ENCODE measurements around the gene MFF. TPM values are rescaled to one million over a fixed set of nuclear protein-coding genes. Genes with fewer than 3 reads are reported as not detected.

Gene MFF
- total RNA-seq, 2 donors from 2014 or later = 74.8 to 93.0 TPM

DNA sequence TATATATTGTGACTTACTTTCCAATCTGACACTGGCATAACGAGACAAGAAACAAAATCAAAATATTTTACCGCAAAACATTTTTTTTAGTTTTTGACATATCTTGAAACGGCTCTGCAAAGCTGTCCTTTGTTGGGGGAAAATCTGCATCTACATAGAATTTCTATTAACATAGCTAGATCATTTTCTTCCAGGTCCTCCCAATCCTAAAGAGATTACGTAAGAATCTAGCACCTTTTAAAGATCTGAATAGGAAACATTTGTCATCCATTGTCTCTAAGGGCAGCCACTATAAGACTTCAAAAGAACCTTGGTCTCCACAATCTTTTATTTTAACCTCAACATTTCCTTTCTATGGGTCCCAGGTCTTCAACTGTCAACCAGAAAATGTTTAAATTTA is 1.2 kb upstream of the MFF start:
- Histone ChIP-seq H3K36me3 (ENCODE audit: control insufficient read depth, insufficient read depth, low read length) (no peaks in the 10 kb centered on the region), H3K4me3 (ENCODE audit: low read length) (peak overlapping the region; percentile 80), H3K27me3 (ENCODE audit: control insufficient read depth, insufficient read depth, low read length, poor library complexity, severe bottlenecking) (no peaks in the 10 kb centered on the region), H3K9ac (ENCODE audit: extremely low read depth, low read length, poor library complexity, severe bottlenecking) (no peak overlapping the region), H3K27ac (ENCODE audit: low read depth, low read length) (no peak overlapping the region), H3K9me3 (ENCODE audit: control insufficient read depth, low read length) (peaks cover 43% of the 10 kb centered on the region), H3K4me1 (ENCODE audit: control insufficient read depth, insufficient read depth, low read length) (no peaks in the 10 kb centered on the region)
- Mint-ChIP-seq H3K36me3 (ENCODE audit: low read depth) (peaks cover 24% of the 10 kb centered on the region), H3K27ac (peak overlapping the region; percentile 88), H3K4me3 (peak overlapping the region; percentile 90), H3K4me1 (peaks cover 14% of the 10 kb centered on the region), H3K27me3 (ENCODE audit: insufficient read depth) (no peaks in the 10 kb centered on the region), H3K9me3 (peaks cover 47% of the 10 kb centered on the region)
- 86 to 100% methylated on average over 1 to 4 of the region's 4 CpGs for WGBS, 2 experiments (ENCODE audit: insufficient coverage in 1 of 2, insufficient read length in 1 of 2)
- no peak for DNase-seq
- TF ChIP-seq, protein P1, sequence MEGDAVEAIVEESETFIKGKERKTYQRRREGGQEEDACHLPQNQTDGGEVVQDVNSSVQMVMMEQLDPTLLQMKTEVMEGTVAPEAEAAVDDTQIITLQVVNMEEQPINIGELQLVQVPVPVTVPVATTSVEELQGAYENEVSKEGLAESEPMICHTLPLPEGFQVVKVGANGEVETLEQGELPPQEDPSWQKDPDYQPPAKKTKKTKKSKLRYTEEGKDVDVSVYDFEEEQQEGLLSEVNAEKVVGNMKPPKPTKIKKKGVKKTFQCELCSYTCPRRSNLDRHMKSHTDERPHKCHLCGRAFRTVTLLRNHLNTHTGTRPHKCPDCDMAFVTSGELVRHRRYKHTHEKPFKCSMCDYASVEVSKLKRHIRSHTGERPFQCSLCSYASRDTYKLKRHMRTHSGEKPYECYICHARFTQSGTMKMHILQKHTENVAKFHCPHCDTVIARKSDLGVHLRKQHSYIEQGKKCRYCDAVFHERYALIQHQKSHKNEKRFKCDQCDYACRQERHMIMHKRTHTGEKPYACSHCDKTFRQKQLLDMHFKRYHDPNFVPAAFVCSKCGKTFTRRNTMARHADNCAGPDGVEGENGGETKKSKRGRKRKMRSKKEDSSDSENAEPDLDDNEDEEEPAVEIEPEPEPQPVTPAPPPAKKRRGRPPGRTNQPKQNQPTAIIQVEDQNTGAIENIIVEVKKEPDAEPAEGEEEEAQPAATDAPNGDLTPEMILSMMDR (conservative IDR thresholded peaks at IDR 0.05) = no peak

DNA sequence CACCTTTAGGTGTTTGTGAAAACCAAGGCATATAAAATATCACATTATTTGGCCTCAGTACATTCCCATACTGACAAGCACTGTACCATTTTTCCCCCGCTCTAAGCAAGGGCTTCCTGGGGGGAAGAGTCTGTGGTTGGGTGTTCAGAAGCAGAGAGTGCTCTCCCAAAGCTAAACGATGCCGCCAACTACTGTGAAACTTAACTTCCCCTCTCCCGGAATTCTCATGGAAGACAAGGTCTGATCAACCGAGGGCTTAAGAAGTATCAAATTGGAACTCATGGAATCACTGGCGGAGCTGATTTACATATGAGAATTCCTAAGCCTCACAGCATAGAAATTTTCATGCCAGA is 433 bp upstream of the MFF start:
- peak overlapping the region; percentile 90 for H3K4me3 Mint-ChIP-seq
- peak overlapping the region; percentile 75 for H3K9ac ChIP-seq (ENCODE audit: extremely low read depth, low read length, poor library complexity, severe bottlenecking)
- peak overlapping the region; percentile 80 for H3K4me3 ChIP-seq (ENCODE audit: low read length)
- peaks cover 14% of the 10 kb centered on the region for H3K4me1 Mint-ChIP-seq
- 27 to 34% methylated on average over 5 to 6 of the region's 6 CpGs for WGBS, 2 experiments (ENCODE audit: insufficient coverage in 1 of 2, insufficient read length in 1 of 2)
- H3K9me3 Mint-ChIP-seq = peaks cover 43% of the 10 kb centered on the region
- H3K27ac Mint-ChIP-seq = peak overlapping the region; percentile 88
- no peak overlapping the region for H3K27ac ChIP-seq (ENCODE audit: low read depth, low read length)
- no peaks in the 10 kb centered on the region for H3K4me1 ChIP-seq (ENCODE audit: control insufficient read depth, insufficient read depth, low read length)
- TF ChIP-seq, protein P1 (conservative IDR thresholded peaks at IDR 0.05) = no peak
- DNase-seq = peak; percentile 54
- H3K9me3 ChIP-seq (ENCODE audit: control insufficient read depth, low read length) = peaks cover 37% of the 10 kb centered on the region
- H3K36me3 Mint-ChIP-seq (ENCODE audit: low read depth) = peaks cover 24% of the 10 kb centered on the region
- H3K36me3 ChIP-seq (ENCODE audit: control insufficient read depth, insufficient read depth, low read length) = peaks cover 6% of the 10 kb centered on the region
- H3K27me3 ChIP-seq (ENCODE audit: control insufficient read depth, insufficient read depth, low read length, poor library complexity, severe bottlenecking) = no peaks in the 10 kb centered on the region
- no peaks in the 10 kb centered on the region for H3K27me3 Mint-ChIP-seq (ENCODE audit: insufficient read depth)

DNA sequence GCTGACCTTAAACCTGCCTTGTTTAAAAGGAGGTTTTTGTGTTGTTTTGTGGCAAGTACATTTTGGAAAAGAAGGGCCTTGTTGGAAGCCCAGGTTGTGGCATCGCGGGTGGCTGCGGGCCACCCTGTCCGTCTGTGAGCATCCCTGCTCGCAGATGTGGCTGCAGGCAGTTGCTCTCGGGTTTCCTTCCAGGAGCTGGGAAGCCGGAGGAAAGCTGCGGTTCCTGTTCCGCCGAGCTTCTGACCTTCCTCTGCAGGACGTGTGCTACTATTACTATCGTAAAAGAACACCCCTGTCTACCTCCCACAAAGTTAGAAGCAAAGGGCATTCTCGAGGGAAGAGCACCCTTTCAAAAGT is 766 bp downstream of the MFF start:
- Histone ChIP-seq H3K4me1 (ENCODE audit: control insufficient read depth, insufficient read depth, low read length) (no peaks in the 10 kb centered on the region), H3K27ac (ENCODE audit: low read depth, low read length) (peak overlapping the region; percentile 3), H3K36me3 (ENCODE audit: control insufficient read depth, insufficient read depth, low read length) (peaks cover 17% of the 10 kb centered on the region), H3K4me3 (ENCODE audit: low read length) (peak overlapping the region; percentile 80), H3K27me3 (ENCODE audit: control insufficient read depth, insufficient read depth, low read length, poor library complexity, severe bottlenecking) (no peaks in the 10 kb centered on the region), H3K9ac (ENCODE audit: extremely low read depth, low read length, poor library complexity, severe bottlenecking) (peak overlapping the region; percentile 75), H3K9me3 (ENCODE audit: control insufficient read depth, low read length) (peaks cover 27% of the 10 kb centered on the region)
- Mint-ChIP-seq H3K4me3 (peak overlapping the region; percentile 90), H3K9me3 (peaks cover 35% of the 10 kb centered on the region), H3K27me3 (ENCODE audit: insufficient read depth) (no peaks in the 10 kb centered on the region), H3K27ac (peak overlapping the region; percentile 96), H3K4me1 (peaks cover 14% of the 10 kb centered on the region), H3K36me3 (ENCODE audit: low read depth) (peaks cover 32% of the 10 kb centered on the region)
- no peak for DNase-seq
- TF ChIP-seq, protein P1 (conservative IDR thresholded peaks at IDR 0.05) = no peak
- 0 to 3% methylated on average over 2 to 13 of the region's 13 CpGs for WGBS, 2 experiments (ENCODE audit: insufficient coverage in 1 of 2, insufficient read length in 1 of 2)
